ENCODE data around the gene HELZ2.

Gene HELZ2

DNA sequence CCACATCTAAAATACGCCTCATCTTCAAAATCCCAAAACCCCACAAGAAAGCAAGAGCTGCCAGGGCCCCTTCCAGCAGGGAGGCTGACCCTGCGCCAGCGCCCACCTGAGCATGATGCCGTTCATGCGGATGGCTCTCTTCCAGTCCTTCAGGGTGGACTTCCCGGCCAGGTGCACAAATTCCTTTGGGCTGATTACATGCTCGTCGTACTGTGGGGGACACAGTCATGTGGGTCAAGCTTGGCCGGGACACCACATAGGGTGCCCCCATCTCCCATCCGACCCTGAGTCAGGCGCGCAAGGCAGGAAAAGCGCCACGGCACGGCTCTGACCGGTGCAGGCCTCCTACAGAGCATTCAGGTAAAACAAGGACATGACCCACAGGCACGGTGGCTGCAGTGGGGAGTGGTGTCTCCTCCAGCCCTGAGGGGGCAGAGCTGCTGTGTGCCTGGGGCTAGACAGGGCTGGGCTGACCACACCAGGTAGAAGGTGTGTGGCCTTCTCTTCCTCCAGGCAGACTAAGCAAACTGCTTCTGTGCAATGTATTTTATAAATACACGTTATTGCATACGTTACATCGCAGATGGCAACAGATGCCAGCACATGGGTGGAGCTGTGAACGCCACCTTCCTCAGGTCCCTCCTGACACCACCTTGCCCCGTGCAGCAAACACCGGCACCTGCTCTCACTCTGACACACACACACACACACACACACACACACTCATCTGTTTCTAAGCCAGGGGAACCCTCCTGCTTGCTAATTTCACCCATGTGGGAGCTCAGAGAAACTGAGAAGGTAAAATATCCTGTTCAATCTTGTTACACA lies 23.8 kb upstream of the HELZ2 start:
- DNase-seq, result no peak

- no peak for DNase-seq
Observed at GRCh38 chr20:63596423-63596822, 22.4 kb upstream of the HELZ2 start.

DNA sequence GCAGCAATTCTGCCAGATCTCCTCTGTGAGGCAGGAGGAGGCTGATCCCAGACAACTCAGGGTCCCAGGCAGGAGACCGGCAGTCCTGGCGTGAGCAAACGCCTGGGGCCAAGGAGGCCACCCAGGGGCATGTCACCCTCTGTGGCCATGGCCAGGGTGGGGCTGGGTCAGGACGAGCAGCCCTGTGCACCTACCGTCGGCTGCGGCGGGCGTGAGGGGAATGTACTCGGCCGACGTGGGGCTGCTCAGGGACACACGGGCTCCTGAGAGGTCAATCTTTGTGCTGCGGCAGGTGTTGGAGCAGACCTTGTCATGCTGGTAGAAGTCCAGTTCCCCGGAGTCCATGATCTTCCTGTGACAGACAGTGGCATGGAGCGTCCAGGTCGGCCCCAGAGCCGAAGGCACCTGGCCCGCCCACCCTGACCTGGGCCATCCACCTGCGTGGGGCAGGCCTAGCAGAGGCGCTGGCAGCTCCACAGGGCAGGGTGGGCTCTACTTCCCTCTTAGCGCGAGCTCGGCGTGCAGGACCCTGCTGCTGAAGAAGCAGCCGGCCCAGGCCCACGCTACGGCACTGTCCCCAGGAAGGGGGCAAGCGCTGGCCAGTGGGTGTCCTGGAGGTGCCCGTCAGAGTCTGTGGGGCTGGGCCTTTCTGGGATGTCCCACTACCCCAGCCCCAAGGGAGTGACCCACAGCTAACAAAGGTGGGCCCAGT lies 21.5 kb upstream of the HELZ2 start:
- DNase-seq, result no peak

DNA sequence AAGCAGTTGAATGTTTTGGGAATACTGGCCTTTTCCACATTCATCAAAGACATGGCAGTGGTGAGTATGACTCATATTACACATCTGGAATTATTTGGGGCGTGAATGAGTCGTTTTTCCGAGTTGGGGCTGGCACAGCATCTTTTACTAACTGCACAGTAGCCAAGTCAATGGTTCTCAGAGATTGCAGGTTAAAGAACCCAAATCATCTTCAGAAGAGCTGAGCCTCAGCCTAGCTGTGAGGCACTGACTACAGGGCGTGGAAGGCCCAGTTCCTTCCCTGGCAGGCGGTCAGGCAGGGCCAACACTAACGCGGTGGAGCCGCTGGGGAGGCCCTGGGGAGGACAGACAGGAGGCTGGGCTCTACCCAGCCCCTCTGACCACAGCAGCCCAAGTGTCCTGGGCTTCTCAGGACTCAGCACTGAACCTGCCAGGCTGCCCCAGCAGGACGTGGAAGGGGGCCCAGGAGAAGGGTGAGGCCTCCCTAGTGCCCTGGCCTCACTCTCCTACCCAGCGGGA lies 20.1 kb upstream of the HELZ2 start:
- no peak for DNase-seq

GRCh38 chr20:63592661-63593060 lies 18.6 kb upstream of the HELZ2 start:
- peak in 9 of 58 donors; percentile 7 to 46 (median 17) for DNase-seq

DNA sequence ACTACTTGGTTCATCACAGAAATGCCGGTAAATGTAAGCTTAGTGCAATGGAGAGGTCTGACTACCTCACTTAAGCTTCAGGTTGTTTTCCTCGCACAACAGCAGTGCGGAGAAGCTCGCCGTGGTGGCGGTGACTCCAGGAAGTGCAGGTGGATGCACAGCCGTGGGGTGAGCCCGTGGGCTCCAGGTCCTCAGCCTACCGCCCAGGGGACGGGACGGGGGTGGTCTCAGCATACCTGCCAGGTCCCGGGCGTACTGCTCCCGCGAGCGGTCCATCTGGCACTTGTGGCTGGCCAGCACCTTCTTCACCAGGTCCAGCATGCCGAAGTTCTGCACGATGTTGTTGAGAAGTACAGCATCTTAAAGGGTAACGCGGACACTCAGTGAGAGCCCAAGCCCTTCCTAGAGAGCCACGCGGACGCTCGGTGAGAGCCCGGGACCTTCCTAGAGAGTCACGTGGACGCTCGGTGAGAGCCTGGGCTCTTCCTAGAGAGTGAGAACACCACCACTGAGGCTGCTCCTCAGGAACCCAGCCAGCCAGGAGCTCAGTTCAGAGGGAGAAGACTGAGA lies 17.8 kb upstream of the HELZ2 start:
- no peak for DNase-seq

DNA sequence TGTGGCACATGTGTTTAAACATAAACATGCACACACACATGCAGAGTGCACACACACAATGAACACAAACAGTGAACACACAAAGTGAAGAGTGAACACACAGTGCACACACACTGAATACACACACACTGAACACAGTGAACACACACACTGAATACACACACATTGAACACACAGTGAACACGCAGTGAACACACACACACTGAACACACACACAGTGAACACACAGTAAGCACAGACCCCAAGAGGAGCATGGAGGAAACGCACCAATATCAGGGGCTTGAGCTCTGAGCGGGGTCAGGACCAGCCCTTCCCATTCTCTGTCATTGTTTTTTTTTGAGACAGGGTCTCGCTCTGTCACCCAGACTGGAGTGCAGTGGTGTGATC lies 17.1 kb upstream of the HELZ2 start:
- DNase-seq, result no peak

- no peak for DNase-seq
Observed at GRCh38 chr20:63590218-63591146, 16.4 kb upstream of the HELZ2 start.

- no peak for DNase-seq
Observed at GRCh38 chr20:63589261-63590217, 15.5 kb upstream of the HELZ2 start.

- no peak for DNase-seq
Observed at GRCh38 chr20:63588641-63589041, 14.6 kb upstream of the HELZ2 start.

GRCh38 chr20:63587776-63588591 lies 13.9 kb upstream of the HELZ2 start:
- no peak for DNase-seq

- no peak for DNase-seq
Observed at GRCh38 chr20:63587256-63587655, 13.2 kb upstream of the HELZ2 start.

DNA sequence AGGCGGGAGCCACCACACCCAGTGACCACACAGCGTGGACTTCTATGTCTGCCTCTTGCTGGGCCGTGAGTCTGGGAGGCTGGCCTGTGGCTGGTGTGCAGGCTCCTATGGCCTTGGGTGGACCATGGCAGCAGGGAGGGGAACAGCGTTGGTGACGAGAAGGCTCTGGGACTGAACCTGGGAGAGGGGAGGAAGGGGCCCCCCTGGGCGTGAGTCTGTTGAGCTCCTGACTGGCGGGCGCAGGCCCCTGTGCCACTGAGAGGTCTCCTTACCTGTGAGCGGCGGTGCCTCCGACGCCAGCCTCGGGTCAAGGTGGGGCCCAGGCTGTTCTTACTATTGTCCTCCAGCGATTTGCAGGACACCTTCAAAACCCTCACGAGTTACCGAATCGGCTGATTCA lies 12.8 kb upstream of the HELZ2 start:
- no peak for DNase-seq

- no peak for DNase-seq
Observed at GRCh38 chr20:63585616-63586565, 11.9 kb upstream of the HELZ2 start.

DNA sequence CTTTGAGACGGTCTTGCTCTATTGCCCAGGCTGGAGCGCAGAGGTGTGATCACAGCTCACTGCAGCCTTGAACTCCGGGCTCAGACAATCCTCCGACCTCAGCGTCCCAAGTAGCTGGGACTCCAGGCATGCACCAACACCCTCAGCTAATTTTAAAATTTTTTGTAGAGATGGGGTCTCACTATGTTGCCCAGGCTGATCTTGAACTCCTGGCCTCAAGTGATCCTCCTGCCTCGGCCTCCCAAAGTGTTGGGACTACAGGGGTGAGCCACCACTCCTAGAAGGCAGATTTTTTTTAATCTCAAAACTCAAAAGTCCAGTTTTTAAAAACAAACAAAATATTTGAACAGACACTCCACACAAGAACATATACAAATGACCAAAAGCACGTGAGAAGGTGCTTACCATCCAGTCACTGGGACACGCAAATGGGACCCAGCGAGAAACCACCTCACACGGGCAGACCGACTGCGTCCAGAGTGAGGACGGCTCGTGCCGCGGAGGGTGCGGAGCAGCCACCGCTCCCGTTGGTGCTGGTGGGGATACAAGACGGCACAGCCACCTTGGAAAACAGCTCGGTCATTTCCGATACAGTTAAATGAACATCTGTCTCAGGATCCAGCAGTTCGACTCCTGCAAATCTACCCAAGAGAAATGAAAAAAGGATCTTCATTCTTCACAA lies 8.5 kb upstream of the HELZ2 start:
- no peak for DNase-seq

GRCh38 chr20:63580796-63581461 lies 6.9 kb upstream of the HELZ2 start:
- DNase-seq, result peak in 9 of 58 donors; percentile 7 to 34 (median 20)
